ENCODE measurements around the gene BMPR2. TPM values are rescaled to one million over a fixed set of nuclear protein-coding genes. Genes with fewer than 3 reads are reported as not detected.

Gene BMPR2
- polyA plus RNA-seq (2012; rRNA removed) = 10.2 and 14.0 TPM in 2 replicates
- 15.5 and 15.8 TPM in 2 replicates for polyA plus RNA-seq (2012; cell fraction: cytosol; rRNA removed)
- 5.1 and 10.4 TPM in 2 replicates for polyA plus RNA-seq (2012; cell fraction: nucleus; rRNA removed)

DNA sequence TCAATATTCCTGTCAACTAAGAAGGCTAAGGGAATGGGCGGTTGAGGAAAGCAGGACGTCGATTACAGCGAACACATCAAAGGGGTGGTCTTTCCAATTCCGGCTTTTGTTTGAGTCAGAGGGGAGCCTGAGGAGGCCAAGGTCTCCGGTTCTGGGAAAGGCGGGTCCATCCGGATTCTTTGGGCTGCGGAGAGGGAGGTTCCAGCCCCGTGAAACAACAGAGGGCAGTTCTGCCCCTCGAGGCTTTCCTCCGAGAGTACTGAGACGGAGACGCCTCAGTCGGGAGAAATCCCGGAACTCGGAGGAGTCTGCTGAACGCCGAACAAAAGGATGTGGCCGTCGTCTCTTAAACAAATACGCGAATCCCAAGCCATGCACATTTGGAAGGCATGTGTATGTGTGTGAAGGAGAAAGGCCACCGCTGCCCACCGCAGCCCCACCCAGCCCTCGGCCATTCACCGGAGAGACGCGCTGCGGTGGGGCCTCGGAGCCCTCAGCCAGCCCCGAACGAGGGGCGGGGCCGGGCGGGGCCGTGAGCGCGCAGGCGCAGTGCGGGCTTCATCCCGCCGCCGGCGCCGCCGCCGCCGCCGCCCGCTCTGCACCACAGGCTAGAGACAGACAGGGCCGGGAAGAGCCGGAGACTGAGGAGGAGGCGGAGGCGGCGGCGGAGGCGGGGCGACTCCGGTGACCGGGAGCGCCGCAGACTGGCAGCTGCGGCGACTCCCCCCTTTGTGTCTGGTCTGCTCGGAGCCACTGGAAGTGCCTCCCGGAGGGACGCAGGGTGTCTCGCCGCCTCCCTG is at the start of gene BMPR2:
Gene BMPR2, plus strand, starts transcription at position 719 of the 800 bp plus-strand sequence. CDS start 1,148 bp downstream, outside the sequence.
- Histone ChIP-seq H4K20me1 (ENCODE audit: insufficient read depth) (peaks cover 41% of the 10 kb centered on the region), H3K9me2 (no peaks in the 10 kb centered on the region), H3K4me3 (ENCODE audit: low read depth in 2 of 2, low read length in 1 of 2) (peak within 1 kb of the TSS; percentile 93 to 97), H3K36me3 (replicated peaks in 1 of 2; ENCODE audit: control insufficient read depth in 1 of 2, insufficient read depth in 2 of 2, low read length in 1 of 2) (peaks cover 0 to 9% of the 10 kb centered on the region in 2 experiments), H3K4me1 (ENCODE audit: control insufficient read depth in 1 of 2, insufficient read depth in 2 of 2, low read depth in 1 of 2, low read length in 1 of 2) (peaks cover 10 to 15% of the 10 kb centered on the region in 2 experiments; a peak in 3 of 4 replicates), H3K27me3 (ENCODE audit: insufficient read depth) (no peaks in the 10 kb centered on the region), H3K9ac (peak within 1 kb of the TSS; percentile 98), H3K4me2 (peak within 1 kb of the TSS; percentile 97), H2AFZ (ENCODE audit: low read depth) (peak within 1 kb of the TSS; percentile 96), H3K79me2 (ENCODE audit: insufficient read depth) (peaks cover 55% of the 10 kb centered on the region), H3K9me3 (no peaks in the 10 kb centered on the region), H3F3A (replicated peaks; ENCODE audit: insufficient read depth) (peaks cover 36% of the 10 kb centered on the region), H3K27ac (ENCODE audit: low read depth in 2 of 2, low read length in 1 of 2) (peak within 1 kb of the TSS; percentile 98 to 99)
- TF ChIP-seq, protein P1, sequence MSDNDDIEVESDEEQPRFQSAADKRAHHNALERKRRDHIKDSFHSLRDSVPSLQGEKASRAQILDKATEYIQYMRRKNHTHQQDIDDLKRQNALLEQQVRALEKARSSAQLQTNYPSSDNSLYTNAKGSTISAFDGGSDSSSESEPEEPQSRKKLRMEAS (IDR thresholded peaks at IDR 0.05; ENCODE audit: low read depth) = peak; percentile 88
- TF ChIP-seq, protein P2, sequence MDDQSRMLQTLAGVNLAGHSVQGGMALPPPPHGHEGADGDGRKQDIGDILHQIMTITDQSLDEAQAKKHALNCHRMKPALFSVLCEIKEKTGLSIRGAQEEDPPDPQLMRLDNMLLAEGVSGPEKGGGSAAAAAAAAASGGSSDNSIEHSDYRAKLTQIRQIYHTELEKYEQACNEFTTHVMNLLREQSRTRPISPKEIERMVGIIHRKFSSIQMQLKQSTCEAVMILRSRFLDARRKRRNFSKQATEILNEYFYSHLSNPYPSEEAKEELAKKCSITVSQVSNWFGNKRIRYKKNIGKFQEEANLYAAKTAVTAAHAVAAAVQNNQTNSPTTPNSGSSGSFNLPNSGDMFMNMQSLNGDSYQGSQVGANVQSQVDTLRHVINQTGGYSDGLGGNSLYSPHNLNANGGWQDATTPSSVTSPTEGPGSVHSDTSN (IDR thresholded peaks at IDR 0.05) = peak; percentile 23
- TF ChIP-seq SMC3 (IDR thresholded peaks at IDR 0.05; ENCODE audit: low read depth, low read length) = no peak
- no peak for TF ChIP-seq MEF2A (IDR thresholded peaks at IDR 0.05; ENCODE audit: borderline replicate concordance, low read depth)
- 0 out of 2 replicates have a peak, but pooled peaks have one; percentile 30 for TF ChIP-seq TEAD4 (IDR thresholded peaks at IDR 0.05; ENCODE audit: borderline replicate concordance, insufficient read depth)
- TF ChIP-seq, protein P3, sequence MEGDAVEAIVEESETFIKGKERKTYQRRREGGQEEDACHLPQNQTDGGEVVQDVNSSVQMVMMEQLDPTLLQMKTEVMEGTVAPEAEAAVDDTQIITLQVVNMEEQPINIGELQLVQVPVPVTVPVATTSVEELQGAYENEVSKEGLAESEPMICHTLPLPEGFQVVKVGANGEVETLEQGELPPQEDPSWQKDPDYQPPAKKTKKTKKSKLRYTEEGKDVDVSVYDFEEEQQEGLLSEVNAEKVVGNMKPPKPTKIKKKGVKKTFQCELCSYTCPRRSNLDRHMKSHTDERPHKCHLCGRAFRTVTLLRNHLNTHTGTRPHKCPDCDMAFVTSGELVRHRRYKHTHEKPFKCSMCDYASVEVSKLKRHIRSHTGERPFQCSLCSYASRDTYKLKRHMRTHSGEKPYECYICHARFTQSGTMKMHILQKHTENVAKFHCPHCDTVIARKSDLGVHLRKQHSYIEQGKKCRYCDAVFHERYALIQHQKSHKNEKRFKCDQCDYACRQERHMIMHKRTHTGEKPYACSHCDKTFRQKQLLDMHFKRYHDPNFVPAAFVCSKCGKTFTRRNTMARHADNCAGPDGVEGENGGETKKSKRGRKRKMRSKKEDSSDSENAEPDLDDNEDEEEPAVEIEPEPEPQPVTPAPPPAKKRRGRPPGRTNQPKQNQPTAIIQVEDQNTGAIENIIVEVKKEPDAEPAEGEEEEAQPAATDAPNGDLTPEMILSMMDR (IDR thresholded peaks at IDR 0.05) = no peak
- 0 out of 2 replicates have a peak, but pooled peaks have one; percentile 3 for TF ChIP-seq ELF1 (IDR thresholded peaks at IDR 0.05)
- no peak for TF ChIP-seq FOXJ3 (CRISPR knock-in tag; IDR thresholded peaks at IDR 0.05)
- TF ChIP-seq FOXM1 (IDR thresholded peaks at IDR 0.05; ENCODE audit: low read depth) = no peak
- no peak for TF ChIP-seq RXRA (IDR thresholded peaks at IDR 0.05; ENCODE audit: borderline replicate concordance, low read depth)
- no peak for TF ChIP-seq FOSL2 (IDR thresholded peaks at IDR 0.05; ENCODE audit: borderline replicate concordance, low read depth)
- no peak for TF ChIP-seq RFX5 (IDR thresholded peaks at IDR 0.05; ENCODE audit: low read length)
- no peak; the same call in 1 of the 2 replicates for TF ChIP-seq SIN3A (IDR thresholded peaks at IDR 0.05; ENCODE audit: borderline replicate concordance, low read depth, low read length)
- TF ChIP-seq NRF1 (IDR thresholded peaks at IDR 0.05; ENCODE audit: low read depth, low read length) = peak; percentile 70
- peak; percentile 17; the same call in 1 of the 2 replicates for TF ChIP-seq TCF12 (IDR thresholded peaks at IDR 0.05)
- TF ChIP-seq GATA2 (CRISPR knock-in tag; IDR thresholded peaks at IDR 0.05) = no peak
- TF ChIP-seq POLR2AphosphoS5 (IDR thresholded peaks at IDR 0.05; ENCODE audit: low read depth, low read length) = peak; percentile 97
- TF ChIP-seq MXI1 (IDR thresholded peaks at IDR 0.05; ENCODE audit: low read depth, low read length) = peak; percentile 69
- TF ChIP-seq TAF1 (IDR thresholded peaks at IDR 0.05; ENCODE audit: borderline replicate concordance, low read depth, low read length) = peak; percentile 77
- TF ChIP-seq YY1 (IDR thresholded peaks at IDR 0.05; ENCODE audit: low read depth) = peak; percentile 75; the same call in 1 of the 2 replicates
- TF ChIP-seq CHD2 (IDR thresholded peaks at IDR 0.05; ENCODE audit: low read length, partially characterized antibody) = no peak
- no peak for TF ChIP-seq RAD21 (IDR thresholded peaks at IDR 0.05; ENCODE audit: low read length)
- TF ChIP-seq, protein P4, sequence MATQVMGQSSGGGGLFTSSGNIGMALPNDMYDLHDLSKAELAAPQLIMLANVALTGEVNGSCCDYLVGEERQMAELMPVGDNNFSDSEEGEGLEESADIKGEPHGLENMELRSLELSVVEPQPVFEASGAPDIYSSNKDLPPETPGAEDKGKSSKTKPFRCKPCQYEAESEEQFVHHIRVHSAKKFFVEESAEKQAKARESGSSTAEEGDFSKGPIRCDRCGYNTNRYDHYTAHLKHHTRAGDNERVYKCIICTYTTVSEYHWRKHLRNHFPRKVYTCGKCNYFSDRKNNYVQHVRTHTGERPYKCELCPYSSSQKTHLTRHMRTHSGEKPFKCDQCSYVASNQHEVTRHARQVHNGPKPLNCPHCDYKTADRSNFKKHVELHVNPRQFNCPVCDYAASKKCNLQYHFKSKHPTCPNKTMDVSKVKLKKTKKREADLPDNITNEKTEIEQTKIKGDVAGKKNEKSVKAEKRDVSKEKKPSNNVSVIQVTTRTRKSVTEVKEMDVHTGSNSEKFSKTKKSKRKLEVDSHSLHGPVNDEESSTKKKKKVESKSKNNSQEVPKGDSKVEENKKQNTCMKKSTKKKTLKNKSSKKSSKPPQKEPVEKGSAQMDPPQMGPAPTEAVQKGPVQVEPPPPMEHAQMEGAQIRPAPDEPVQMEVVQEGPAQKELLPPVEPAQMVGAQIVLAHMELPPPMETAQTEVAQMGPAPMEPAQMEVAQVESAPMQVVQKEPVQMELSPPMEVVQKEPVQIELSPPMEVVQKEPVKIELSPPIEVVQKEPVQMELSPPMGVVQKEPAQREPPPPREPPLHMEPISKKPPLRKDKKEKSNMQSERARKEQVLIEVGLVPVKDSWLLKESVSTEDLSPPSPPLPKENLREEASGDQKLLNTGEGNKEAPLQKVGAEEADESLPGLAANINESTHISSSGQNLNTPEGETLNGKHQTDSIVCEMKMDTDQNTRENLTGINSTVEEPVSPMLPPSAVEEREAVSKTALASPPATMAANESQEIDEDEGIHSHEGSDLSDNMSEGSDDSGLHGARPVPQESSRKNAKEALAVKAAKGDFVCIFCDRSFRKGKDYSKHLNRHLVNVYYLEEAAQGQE (IDR thresholded peaks at IDR 0.05; ENCODE audit: low read depth, low read length) = no peak
- no peak; the same call in 1 of the 2 replicates for TF ChIP-seq NFIC (IDR thresholded peaks at IDR 0.05; ENCODE audit: borderline replicate concordance)
- 0% methylated on average over 18 of the region's 70 CpGs for WGBS (ENCODE audit: low lambda C conversion rate)
- CTCF ChIA-PET = interaction anchor here (1.8 kb wide), 1 partner anchor 97 kb away, joined by 8 read pairs; no protein-coding TSS in a partner anchor
- POLR2A ChIA-PET = no interaction called here
- DNase-seq = peak; percentile 93
